Measurements from ENCODE around the gene ANKRD52.
A peak's percentile ranks its signal among the peaks of the same experiment; 100 is the strongest.

- TF ChIP-seq ZBTB11 (CRISPR knock-in tag; IDR thresholded peaks at IDR 0.05) = no peak
- TF ChIP-seq CHD4 (IDR thresholded peaks at IDR 0.05) = no peak
- no peak for TF ChIP-seq SP1 (IDR thresholded peaks at IDR 0.05; ENCODE audit: low read depth, low read length)
- TF ChIP-seq, protein P1, sequence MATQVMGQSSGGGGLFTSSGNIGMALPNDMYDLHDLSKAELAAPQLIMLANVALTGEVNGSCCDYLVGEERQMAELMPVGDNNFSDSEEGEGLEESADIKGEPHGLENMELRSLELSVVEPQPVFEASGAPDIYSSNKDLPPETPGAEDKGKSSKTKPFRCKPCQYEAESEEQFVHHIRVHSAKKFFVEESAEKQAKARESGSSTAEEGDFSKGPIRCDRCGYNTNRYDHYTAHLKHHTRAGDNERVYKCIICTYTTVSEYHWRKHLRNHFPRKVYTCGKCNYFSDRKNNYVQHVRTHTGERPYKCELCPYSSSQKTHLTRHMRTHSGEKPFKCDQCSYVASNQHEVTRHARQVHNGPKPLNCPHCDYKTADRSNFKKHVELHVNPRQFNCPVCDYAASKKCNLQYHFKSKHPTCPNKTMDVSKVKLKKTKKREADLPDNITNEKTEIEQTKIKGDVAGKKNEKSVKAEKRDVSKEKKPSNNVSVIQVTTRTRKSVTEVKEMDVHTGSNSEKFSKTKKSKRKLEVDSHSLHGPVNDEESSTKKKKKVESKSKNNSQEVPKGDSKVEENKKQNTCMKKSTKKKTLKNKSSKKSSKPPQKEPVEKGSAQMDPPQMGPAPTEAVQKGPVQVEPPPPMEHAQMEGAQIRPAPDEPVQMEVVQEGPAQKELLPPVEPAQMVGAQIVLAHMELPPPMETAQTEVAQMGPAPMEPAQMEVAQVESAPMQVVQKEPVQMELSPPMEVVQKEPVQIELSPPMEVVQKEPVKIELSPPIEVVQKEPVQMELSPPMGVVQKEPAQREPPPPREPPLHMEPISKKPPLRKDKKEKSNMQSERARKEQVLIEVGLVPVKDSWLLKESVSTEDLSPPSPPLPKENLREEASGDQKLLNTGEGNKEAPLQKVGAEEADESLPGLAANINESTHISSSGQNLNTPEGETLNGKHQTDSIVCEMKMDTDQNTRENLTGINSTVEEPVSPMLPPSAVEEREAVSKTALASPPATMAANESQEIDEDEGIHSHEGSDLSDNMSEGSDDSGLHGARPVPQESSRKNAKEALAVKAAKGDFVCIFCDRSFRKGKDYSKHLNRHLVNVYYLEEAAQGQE (IDR thresholded peaks at IDR 0.05; ENCODE audit: low read depth, low read length) = no peak
- TF ChIP-seq CREB1 (IDR thresholded peaks at IDR 0.05; ENCODE audit: low read depth) = no peak
- no peak for TF ChIP-seq CTCF (IDR thresholded peaks at IDR 0.05 in 2 of 3, conservative IDR thresholded peaks at IDR 0.05 in 1 of 3; ENCODE audit: control insufficient read depth in 2 of 3, extremely low read depth in 1 of 3, insufficient read depth in 1 of 3, low read depth in 3 of 3, low read length in 3 of 3)
- TF ChIP-seq SRF (IDR thresholded peaks at IDR 0.05; ENCODE audit: low read depth in 2 of 2, low read length in 2 of 2) = peak; percentile 26 to 66; a peak in 1 of 4 replicates
These were observed 30.7 kb upstream of the ANKRD52 start for GRCh38 chr12:56288705-56289387.

All from GM12878 (cell line).